Stimulated activated CD8-positive, alpha-beta memory T cell treated with anti-CD3 and anti-CD28 coated beads, Interleukin-12 subunit alpha, Interleukin-12 subunit beta, amount 100 ng/mL, for 24 hours (primary cell): Measurements from ENCODE around the gene ZNHIT3.
"Not testable (repeated sequence)": the region's sequence is repeated elsewhere in the genome, so short reads cannot be mapped to it uniquely, and the experiment has no call there.

ENCODE experiments used
- DNase-seq: peaks from one replicate; pipeline ENCODE4 v3.0.0-alpha.2; 2020; ENCODE audit errors: extremely low read depth

Gene ZNHIT3

GRCh38 chr17:36484021-36484420, 2.5 kb upstream of the ZNHIT3 start:
- not testable (repeated sequence) for DNase-seq

- no peak for DNase-seq
Measured at GRCh38 chr17:36485027-36485426, 1.5 kb upstream of the ZNHIT3 start.

GRCh38 chr17:36485805-36486203, 677 bp upstream of the ZNHIT3 start:
- no peak for DNase-seq

- DNase-seq, result no peak
Measured at GRCh38 chr17:36493956-36494355, 7.5 kb downstream of the ZNHIT3 start.

GRCh38 chr17:36494674-36495073, 8.2 kb downstream of the ZNHIT3 start:
- DNase-seq, result no peak

GRCh38 chr17:36495076-36495578, 8.6 kb downstream of the ZNHIT3 start:
- DNase-seq, result no peak

- no peak for DNase-seq
Measured at GRCh38 chr17:36496018-36496789, 9.7 kb downstream of the ZNHIT3 start.

- no peak for DNase-seq
Measured at GRCh38 chr17:36498155-36498554, 11.7 kb downstream of the ZNHIT3 start.

GRCh38 chr17:36498560-36499300, 12.2 kb downstream of the ZNHIT3 start:
- DNase-seq, result no peak

GRCh38 chr17:36500745-36501225, 14.3 kb downstream of the ZNHIT3 start:
- no peak for DNase-seq

GRCh38 chr17:36501351-36501750, 14.9 kb downstream of the ZNHIT3 start:
- no peak for DNase-seq

GRCh38 chr17:36501963-36502362, 15.5 kb downstream of the ZNHIT3 start:
- no peak for DNase-seq

GRCh38 chr17:36503456-36504155, 17.1 kb downstream of the ZNHIT3 start:
- no peak for DNase-seq

GRCh38 chr17:36504156-36504545, 17.7 kb downstream of the ZNHIT3 start:
- DNase-seq, result no peak

- DNase-seq, result no peak
Measured at GRCh38 chr17:36505171-36505570, 18.7 kb downstream of the ZNHIT3 start.

- DNase-seq, result no peak
Measured at GRCh38 chr17:36506249-36506826, 19.9 kb downstream of the ZNHIT3 start.

- DNase-seq, result no peak
Measured at GRCh38 chr17:36506831-36507230, 20.4 kb downstream of the ZNHIT3 start.

- DNase-seq, result no peak
Measured at GRCh38 chr17:36507266-36507665, 20.8 kb downstream of the ZNHIT3 start.

GRCh38 chr17:36508439-36508838, 22.0 kb downstream of the ZNHIT3 start:
- not testable (repeated sequence) for DNase-seq

GRCh38 chr17:36509272-36509985, 22.9 kb downstream of the ZNHIT3 start:
- DNase-seq, result no peak

GRCh38 chr17:36510636-36511035, 24.2 kb downstream of the ZNHIT3 start:
- DNase-seq, result no peak
